GM12872 (cell line): ENCODE results near the gene ZNF223.

ENCODE experiments used
- CTCF ChIP-seq: IDR thresholded peaks from 3 replicates; pipeline ENCODE4 v1.5.1; 2011; ENCODE audit warnings: low read depth, mild to moderate bottlenecking, low read length, moderate library complexity; ENCODE audit not compliant: insufficient read depth

The ZNF223 gene

GRCh38 chr19:44112802-44113137, 60.9 kb downstream of the ZNF223 start:
- TF ChIP-seq CTCF, result no peak

DNA sequence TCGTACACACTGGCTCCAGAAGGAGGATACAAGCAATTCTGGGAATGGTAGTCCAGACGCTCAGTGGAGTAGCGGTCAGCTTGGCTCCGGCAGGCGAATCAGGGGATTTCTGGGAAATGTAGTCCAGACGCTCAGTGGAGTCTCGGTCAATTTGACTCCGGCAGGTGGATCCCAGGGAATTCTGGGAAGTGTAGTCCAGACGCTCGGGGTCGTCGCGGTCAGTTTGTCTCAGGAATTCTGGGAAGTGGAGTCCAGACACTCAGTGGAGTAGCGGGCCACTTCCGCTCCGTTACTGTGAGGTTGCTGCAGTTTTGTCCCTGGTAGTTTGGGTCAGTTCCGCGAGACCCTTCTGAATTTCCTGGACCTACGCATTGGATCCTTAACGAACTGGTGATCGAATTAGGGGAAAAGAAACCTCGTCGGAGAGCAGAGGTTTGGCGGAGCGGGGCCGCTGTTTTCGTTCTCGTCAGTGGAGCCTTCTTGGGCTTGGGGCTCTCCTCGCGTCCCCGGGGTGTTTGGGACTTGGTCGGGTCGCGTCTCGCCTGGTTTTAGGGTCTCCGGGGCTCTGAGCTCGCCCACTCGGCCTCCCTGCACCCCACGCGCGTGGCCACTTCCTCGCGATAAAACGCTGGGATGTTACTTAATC, 61.4 kb downstream of the ZNF223 start, which contains the start of gene ZNF225:
ZNF225 (plus strand) TSS at position 262 of the 646 bp plus-strand sequence. CDS start 2,429 bp downstream, outside the sequence.
- no peak for TF ChIP-seq CTCF

GRCh38 chr19:44113784-44114390, 62.1 kb downstream of the ZNF223 start:
- TF ChIP-seq CTCF, result no peak
